HG02840 (cell line): ENCODE data around the gene RBM47.
"Not testable (repeated sequence)": the region's sequence is repeated elsewhere in the genome, so short reads cannot be mapped to it uniquely, and the experiment has no call there.

ENCODE experiments used
- ATAC-seq: cut with Tn5 transposase; IDR thresholded peaks from one replicate; pipeline ENCODE4 v1.9.1; 2021; ENCODE audit warnings: mild to moderate bottlenecking, moderate library complexity, moderate number of reproducible peaks; ENCODE audit not compliant: unreplicated experiment, low FRiP score

RBM47 gene

GRCh38 chr4:40544221-40544620 is 85.4 kb downstream of the RBM47 start:
- ATAC-seq, result no peak

GRCh38 chr4:40540800-40541199 is 88.9 kb downstream of the RBM47 start:
- no peak for ATAC-seq

- ATAC-seq, result no peak
Measured at GRCh38 chr4:40536032-40536431, 93.6 kb downstream of the RBM47 start.

GRCh38 chr4:40531636-40532023 is 98.0 kb downstream of the RBM47 start:
- no peak for ATAC-seq

- no peak for ATAC-seq
Measured at GRCh38 chr4:40530961-40531635, 98.6 kb downstream of the RBM47 start.

- ATAC-seq, result no peak
Measured at GRCh38 chr4:40526741-40527140, 102.9 kb downstream of the RBM47 start.

GRCh38 chr4:40525752-40526598 is 103.7 kb downstream of the RBM47 start:
- ATAC-seq, result no peak

GRCh38 chr4:40524366-40525041 is 105.2 kb downstream of the RBM47 start:
- no peak for ATAC-seq

- no peak for ATAC-seq
Measured at GRCh38 chr4:40523581-40523980, 106.1 kb downstream of the RBM47 start.

- no peak for ATAC-seq
Measured at GRCh38 chr4:40521957-40522356, 107.7 kb downstream of the RBM47 start.

GRCh38 chr4:40520533-40520932 is 109.1 kb downstream of the RBM47 start:
- ATAC-seq, result no peak

GRCh38 chr4:40517081-40517480 is 112.6 kb downstream of the RBM47 start:
- ATAC-seq, result not testable (repeated sequence)

- ATAC-seq, result no peak
Measured at GRCh38 chr4:40516651-40517050, 113.0 kb downstream of the RBM47 start.

GRCh38 chr4:40515398-40516293 is 114.0 kb downstream of the RBM47 start:
- peak; percentile 85 for ATAC-seq

- no peak for ATAC-seq
Measured at GRCh38 chr4:40515037-40515397, 114.6 kb downstream of the RBM47 start.

- no peak for ATAC-seq
Measured at GRCh38 chr4:40514497-40514951, 115.1 kb downstream of the RBM47 start.

- no peak for ATAC-seq
Measured at GRCh38 chr4:40511036-40511614, 118.5 kb downstream of the RBM47 start.

GRCh38 chr4:40507977-40508376 is 121.7 kb downstream of the RBM47 start:
- ATAC-seq, result no peak

- ATAC-seq, result no peak
Measured at GRCh38 chr4:40506492-40506891, 123.2 kb downstream of the RBM47 start.

GRCh38 chr4:40506066-40506465 is 123.6 kb downstream of the RBM47 start:
- ATAC-seq, result no peak
